ENCODE results near the gene HSD3B7.

DNA sequence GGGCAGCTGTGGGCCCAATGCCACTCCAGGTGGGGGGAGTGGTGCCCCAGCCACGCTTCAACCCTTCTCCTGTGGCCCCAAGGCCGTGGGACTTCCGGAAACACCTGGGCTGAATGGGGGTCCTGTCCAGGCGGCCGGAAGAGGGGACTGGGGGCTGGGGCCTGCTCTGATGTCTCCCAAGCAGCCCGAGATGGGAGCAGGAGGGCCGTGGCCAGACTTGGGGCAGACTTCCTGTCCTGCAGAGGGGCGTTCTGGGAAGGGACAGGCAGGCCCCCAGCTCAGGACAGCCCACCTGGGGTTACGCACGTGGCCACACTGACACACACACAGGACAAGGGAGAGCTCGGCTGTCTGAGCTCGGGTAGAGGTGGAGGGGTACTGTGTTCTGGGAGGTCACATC, 5.1 kb downstream of the HSD3B7 start:
- TF ChIP-seq, protein P1, sequence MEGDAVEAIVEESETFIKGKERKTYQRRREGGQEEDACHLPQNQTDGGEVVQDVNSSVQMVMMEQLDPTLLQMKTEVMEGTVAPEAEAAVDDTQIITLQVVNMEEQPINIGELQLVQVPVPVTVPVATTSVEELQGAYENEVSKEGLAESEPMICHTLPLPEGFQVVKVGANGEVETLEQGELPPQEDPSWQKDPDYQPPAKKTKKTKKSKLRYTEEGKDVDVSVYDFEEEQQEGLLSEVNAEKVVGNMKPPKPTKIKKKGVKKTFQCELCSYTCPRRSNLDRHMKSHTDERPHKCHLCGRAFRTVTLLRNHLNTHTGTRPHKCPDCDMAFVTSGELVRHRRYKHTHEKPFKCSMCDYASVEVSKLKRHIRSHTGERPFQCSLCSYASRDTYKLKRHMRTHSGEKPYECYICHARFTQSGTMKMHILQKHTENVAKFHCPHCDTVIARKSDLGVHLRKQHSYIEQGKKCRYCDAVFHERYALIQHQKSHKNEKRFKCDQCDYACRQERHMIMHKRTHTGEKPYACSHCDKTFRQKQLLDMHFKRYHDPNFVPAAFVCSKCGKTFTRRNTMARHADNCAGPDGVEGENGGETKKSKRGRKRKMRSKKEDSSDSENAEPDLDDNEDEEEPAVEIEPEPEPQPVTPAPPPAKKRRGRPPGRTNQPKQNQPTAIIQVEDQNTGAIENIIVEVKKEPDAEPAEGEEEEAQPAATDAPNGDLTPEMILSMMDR (IDR thresholded peaks at IDR 0.05), result no peak
- TF ChIP-seq POLR2AphosphoS5 (IDR thresholded peaks at IDR 0.05), result no peak
- TF ChIP-seq POLR2A (IDR thresholded peaks at IDR 0.05), result no peak
- no peak for TF ChIP-seq EP300 (IDR thresholded peaks at IDR 0.05)

Data from gastroesophageal sphincter (tissue), 3 donors.